SK-N-SH treated with all-trans-retinoic acid at 6 μM for 48 hours (cell line): ENCODE results near the gene VTI1A.

Source experiments
- ATAC-seq: fragments of 200-7000 bp; cut with Tn5 transposase; 3 replicates; pipeline ENCODE4 v1.9.1; 2020; ENCODE audit warnings: mild to moderate bottlenecking, moderate library complexity
- ARNTL ChIP-seq: fragments of 450-650 bp; formaldehyde crosslinking; IDR thresholded peaks from 2 replicates; pipeline ENCODE4 v1.5.0; 2020; ENCODE audit warnings: low read depth, mild to moderate bottlenecking, moderate library complexity, borderline replicate concordance
- BACH2 ChIP-seq: fragments of 250-450 bp; sonication (Bioruptor Pico); IDR thresholded peaks from 2 replicates; pipeline ENCODE4 v1.9.0; 2021; ENCODE audit warnings: mild to moderate bottlenecking, borderline replicate concordance
- CSDC2 ChIP-seq: fragments of 250-450 bp; sonication (Bioruptor Pico); IDR thresholded peaks from 2 replicates; pipeline ENCODE4 v1.5.0; 2020; ENCODE audit warnings: mild to moderate bottlenecking, moderate library complexity
- CSRNP3 ChIP-seq: fragments of 250-450 bp; sonication (Bioruptor Pico); IDR thresholded peaks from 2 replicates; pipeline ENCODE4 v1.5.1; 2021; ENCODE audit warnings: mild to moderate bottlenecking, moderate library complexity
- ESRRG ChIP-seq: fragments of 250-450 bp; sonication (Bioruptor Pico); IDR thresholded peaks from 2 replicates; pipeline ENCODE4 v1.6.1; 2021; ENCODE audit warnings: mild to moderate bottlenecking
- GLIS3 ChIP-seq: fragments of 250-450 bp; sonication (Bioruptor Pico); IDR thresholded peaks from 2 replicates; pipeline ENCODE4 v1.5.0; 2020; ENCODE audit warnings: mild to moderate bottlenecking, moderate library complexity
- ISL1 ChIP-seq: fragments of 250-450 bp; sonication (Bioruptor Pico); IDR thresholded peaks from 2 replicates; pipeline ENCODE4 v2.1.2; 2022; ENCODE audit warnings: mild to moderate bottlenecking, moderate library complexity
- OSR1 ChIP-seq: fragments of 250-450 bp; sonication (Bioruptor Pico); IDR thresholded peaks from 2 replicates; pipeline ENCODE4 v1.8.0; 2022; ENCODE audit warnings: moderate library complexity, mild to moderate bottlenecking, inconsistent platforms
- PATZ1 ChIP-seq: fragments of 250-450 bp; sonication (Bioruptor Pico); IDR thresholded peaks from 2 replicates; pipeline ENCODE4 v1.8.0; 2020; ENCODE audit warnings: mild to moderate bottlenecking, moderate library complexity, borderline replicate concordance
- POU6F1 ChIP-seq: fragments of 250-450 bp; sonication (Bioruptor Pico); IDR thresholded peaks from 2 replicates; pipeline ENCODE4 v1.8.0; 2021; ENCODE audit warnings: low read depth, mild to moderate bottlenecking, moderate library complexity, borderline replicate concordance
- PPARA ChIP-seq: fragments of 250-450 bp; sonication (Bioruptor Pico); IDR thresholded peaks from 2 replicates; pipeline ENCODE4 v1.5.0; 2020; ENCODE audit warnings: mild to moderate bottlenecking, borderline replicate concordance
- RARB ChIP-seq: fragments of 250-450 bp; sonication (Bioruptor Pico); IDR thresholded peaks from 2 replicates; pipeline ENCODE4 v1.8.0; 2021; ENCODE audit warnings: mild to moderate bottlenecking, moderate library complexity
- SNAI2 ChIP-seq: fragments of 250-450 bp; sonication (Bioruptor Pico); IDR thresholded peaks from 2 replicates; pipeline ENCODE4 v1.5.0; 2020; ENCODE audit warnings: mild to moderate bottlenecking, moderate library complexity
- TCF4 ChIP-seq: fragments of 250-450 bp; sonication (Bioruptor Pico); IDR thresholded peaks from 2 replicates; pipeline ENCODE4 v1.8.0; 2021; ENCODE audit warnings: mild to moderate bottlenecking, moderate library complexity, borderline replicate concordance
- TOX ChIP-seq: fragments of 250-450 bp; sonication (Bioruptor Pico); IDR thresholded peaks from 2 replicates; pipeline ENCODE4 v1.8.0; 2021; ENCODE audit warnings: mild to moderate bottlenecking, moderate library complexity, borderline replicate concordance
- TSHZ2 ChIP-seq: fragments of 250-450 bp; sonication (Bioruptor Pico); IDR thresholded peaks from 2 replicates; pipeline ENCODE4 v1.5.0; 2020; ENCODE audit warnings: mild to moderate bottlenecking, moderate library complexity
- ZC3H10 ChIP-seq: fragments of 250-450 bp; sonication (Bioruptor Pico); IDR thresholded peaks from 2 replicates; pipeline ENCODE4 v1.5.1; 2021; ENCODE audit warnings: mild to moderate bottlenecking, moderate library complexity
- ZFP3 ChIP-seq: fragments of 250-450 bp; sonication (Bioruptor Pico); IDR thresholded peaks from 2 replicates; pipeline ENCODE4 v1.5.0; 2020; ENCODE audit warnings: mild to moderate bottlenecking, moderate library complexity
- ZFP30 ChIP-seq: fragments of 450-650 bp; formaldehyde crosslinking; IDR thresholded peaks from 2 replicates; pipeline ENCODE4 v1.5.0; 2022; ENCODE audit warnings: mild to moderate bottlenecking, moderate library complexity
- ZNF565 ChIP-seq: fragments of 450-650 bp; formaldehyde crosslinking; conservative IDR thresholded peaks from 2 replicates; pipeline ENCODE4 v1.5.0; 2020; ENCODE audit warnings: low read depth, mild to moderate bottlenecking, moderate library complexity
- ZNF70 ChIP-seq: fragments of 450-650 bp; formaldehyde crosslinking; IDR thresholded peaks from 2 replicates; pipeline ENCODE4 v1.5.0; 2020; ENCODE audit warnings: mild to moderate bottlenecking, moderate library complexity
- ZNF8 ChIP-seq: fragments of 450-650 bp; formaldehyde crosslinking; IDR thresholded peaks from 2 replicates; pipeline ENCODE4 v1.5.0; 2020; ENCODE audit warnings: mild to moderate bottlenecking, moderate library complexity

Gene VTI1A

GRCh38 chr10:112525200-112525599 is 78.2 kb downstream of the VTI1A start:
- TF ChIP-seq BACH2 (CRISPR knock-in tag) (no peak), PATZ1 (no peak), ZNF8 (no peak)
- no peak for ATAC-seq

GRCh38 chr10:112526139-112526538 is 79.1 kb downstream of the VTI1A start:
- ATAC-seq, result no peak
- TF ChIP-seq CSRNP3 (CRISPR knock-in tag) (no peak), ZNF8 (no peak), ESRRG (no peak), PPARA (no peak), ZNF70 (CRISPR knock-in tag) (no peak), PATZ1 (no peak), TOX (CRISPR knock-in tag) (no peak), POU6F1 (CRISPR knock-in tag) (no peak), ARNTL (CRISPR knock-in tag) (no peak), ZC3H10 (CRISPR knock-in tag) (no peak), RARB (CRISPR knock-in tag) (no peak), TCF4 (CRISPR knock-in tag) (no peak), BACH2 (CRISPR knock-in tag) (no peak), ZFP30 (CRISPR knock-in tag) (no peak), CSDC2 (CRISPR knock-in tag) (no peak), TSHZ2 (CRISPR knock-in tag) (no peak), SNAI2 (CRISPR knock-in tag) (no peak)

GRCh38 chr10:112526906-112527305 is 79.9 kb downstream of the VTI1A start:
- ATAC-seq, result no peak
- TF ChIP-seq ZNF8, result no peak
- TF ChIP-seq ZNF70 (CRISPR knock-in tag), result no peak
- TF ChIP-seq ZFP3 (CRISPR knock-in tag), result no peak
- TF ChIP-seq SNAI2 (CRISPR knock-in tag), result no peak

GRCh38 chr10:112528235-112528634 is 81.2 kb downstream of the VTI1A start:
- no peak for ATAC-seq
- TF ChIP-seq TSHZ2 (CRISPR knock-in tag) (no peak), ZNF70 (CRISPR knock-in tag) (no peak), ZNF565 (CRISPR knock-in tag) (no peak), TCF4 (CRISPR knock-in tag) (no peak), TOX (CRISPR knock-in tag) (no peak), ZFP3 (CRISPR knock-in tag) (no peak), CSDC2 (CRISPR knock-in tag) (no peak), PPARA (no peak), ZNF8 (no peak), BACH2 (CRISPR knock-in tag) (no peak), ISL1 (CRISPR knock-in tag) (no peak), CSRNP3 (CRISPR knock-in tag) (no peak), GLIS3 (CRISPR knock-in tag) (no peak), OSR1 (CRISPR knock-in tag) (no peak), ZC3H10 (CRISPR knock-in tag) (no peak)
